H9 (cell line): ENCODE data around the gene TRAPPC2L. TPM values are rescaled to one million over a fixed set of nuclear protein-coding genes. Genes with fewer than 3 reads are reported as not detected.

Experiments used
- DNase-seq: peaks from one replicate; pipeline ENCODE4 v3.0.0-alpha.2; 2017
- H2AFZ ChIP-seq: one replicate; pipeline ENCODE4 v1.6.1; 2013; ENCODE audit warnings: mild to moderate bottlenecking, low read length, control low read depth, moderate library complexity
- H2AK5ac ChIP-seq: 2 replicates; pipeline ENCODE4 v1.6.1; 2013; ENCODE audit warnings: low read length, control low read depth, mixed read lengths; ENCODE audit not compliant: insufficient read length
- H2BK120ac ChIP-seq: one replicate; pipeline ENCODE4 v1.6.1; 2013; ENCODE audit warnings: low read depth, mild to moderate bottlenecking, low read length, control low read depth, inconsistent platforms; ENCODE audit not compliant: poor library complexity, severe bottlenecking
- H2BK12ac ChIP-seq: 2 replicates; pipeline ENCODE4 v1.6.1; 2013; ENCODE audit warnings: low read length, control low read depth, mixed read lengths, low read depth; ENCODE audit not compliant: insufficient read length
- H2BK15ac ChIP-seq: 2 replicates; pipeline ENCODE4 v1.6.1; 2013; ENCODE audit warnings: low read depth, low read length, control low read depth
- H2BK20ac ChIP-seq: one replicate; pipeline ENCODE4 v1.6.1; 2013; ENCODE audit warnings: low read depth, mild to moderate bottlenecking, low read length, control low read depth, inconsistent platforms; ENCODE audit not compliant: poor library complexity, severe bottlenecking
- H2BK5ac ChIP-seq: 2 replicates; pipeline ENCODE4 v1.6.1; 2013; ENCODE audit warnings: low read length, control low read depth, mixed read lengths; ENCODE audit not compliant: insufficient read length
- H3K14ac ChIP-seq: 2 replicates; pipeline ENCODE4 v1.6.1; 2013; ENCODE audit warnings: low read length, control low read depth; ENCODE audit not compliant: insufficient read depth
- H3K18ac ChIP-seq: 2 replicates; pipeline ENCODE4 v1.6.1; 2013; ENCODE audit warnings: low read depth, mild to moderate bottlenecking, mixed read lengths, low read length, control low read depth; ENCODE audit not compliant: insufficient read length
- H3K23ac ChIP-seq: 2 replicates; pipeline ENCODE4 v1.6.1; 2013; ENCODE audit warnings: low read length, control low read depth, mixed read lengths, low read depth; ENCODE audit not compliant: insufficient read length
- H3K23me2 ChIP-seq: 2 replicates; pipeline ENCODE4 v1.6.1; 2013; ENCODE audit warnings: low read depth, mild to moderate bottlenecking, mixed read lengths, low read length, control low read depth; ENCODE audit not compliant: insufficient read length, poor library complexity, severe bottlenecking
- H3K27ac ChIP-seq: 2 replicates; pipeline ENCODE4 v1.5.1; 2013; ENCODE audit warnings: low read length, control low read depth, mixed read lengths, low read depth; ENCODE audit not compliant: insufficient read length
- H3K27me3 ChIP-seq: 2 replicates; pipeline ENCODE4 v1.6.1; 2013; ENCODE audit warnings: low read length, control low read depth, inconsistent platforms; ENCODE audit not compliant: insufficient read depth
- H3K4ac ChIP-seq: 2 replicates; pipeline ENCODE4 v1.6.1; 2013; ENCODE audit warnings: low read depth, mild to moderate bottlenecking, control low read depth, inconsistent platforms, low read length, moderate library complexity
- H3K4me1 ChIP-seq: 2 replicates; pipeline ENCODE4 v1.6.1; 2013; ENCODE audit warnings: low read length, control low read depth, inconsistent platforms; ENCODE audit not compliant: insufficient read depth
- H3K4me2 ChIP-seq: 2 replicates; pipeline ENCODE4 v1.6.1; 2013; ENCODE audit warnings: low read length, control low read depth, mixed read lengths; ENCODE audit not compliant: insufficient read length, insufficient read depth
- H3K56ac ChIP-seq: 2 replicates; pipeline ENCODE4 v1.6.1; 2013; ENCODE audit warnings: low read depth, mild to moderate bottlenecking, mixed read lengths, low read length, control low read depth; ENCODE audit not compliant: insufficient read length
- H3K79me1 ChIP-seq: 2 replicates; pipeline ENCODE4 v1.6.1; 2013; ENCODE audit warnings: low read depth, mild to moderate bottlenecking, moderate library complexity, low read length, control low read depth, inconsistent platforms; ENCODE audit not compliant: insufficient read depth, poor library complexity, severe bottlenecking
- H3K79me2 ChIP-seq: 2 replicates; pipeline ENCODE4 v1.6.1; 2013; ENCODE audit warnings: low read length, control low read depth, inconsistent platforms; ENCODE audit not compliant: insufficient read depth
- H3K9ac ChIP-seq: 2 replicates; pipeline ENCODE4 v1.6.1; 2013; ENCODE audit warnings: low read length, control low read depth, mixed read lengths; ENCODE audit not compliant: insufficient read length; ENCODE audit errors: extremely low read depth
- H3K9me3 ChIP-seq: one replicate; pipeline ENCODE4 v1.6.1; 2013; ENCODE audit warnings: low read depth, low read length, inconsistent platforms; ENCODE audit not compliant: control insufficient read depth
- H3T11ph ChIP-seq: one replicate; pipeline ENCODE4 v1.6.1; 2013; ENCODE audit warnings: mild to moderate bottlenecking, low read length, control low read depth, inconsistent platforms
- H4K20me1 ChIP-seq: one replicate; pipeline ENCODE4 v1.6.1; 2013; ENCODE audit not compliant: control insufficient read depth, insufficient read length, insufficient read depth
- H4K5ac ChIP-seq: 2 replicates; pipeline ENCODE4 v1.6.1; 2013; ENCODE audit warnings: low read depth, mild to moderate bottlenecking, mixed read lengths, low read length, control low read depth; ENCODE audit not compliant: insufficient read length
- H4K8ac ChIP-seq: replicated peaks from 2 replicates; pipeline ENCODE4 v1.6.1; 2013; ENCODE audit warnings: low read length, control low read depth, mixed read lengths, low read depth; ENCODE audit not compliant: insufficient read length
- H4K91ac ChIP-seq: 2 replicates; pipeline ENCODE4 v1.6.1; 2013; ENCODE audit warnings: low read depth, mild to moderate bottlenecking, moderate library complexity, mixed read lengths, low read length, control low read depth; ENCODE audit not compliant: insufficient read length
- H3K27ac Mint-ChIP-seq, 3 experiments: 2 replicates in 2 of 3; 3 replicates in 1 of 3; pipeline ENCODE4 v1.8.0; 2020 to 2021; ENCODE audit warnings: mixed read lengths in 3 of 3, mild to moderate bottlenecking in 1 of 3, moderate library complexity in 1 of 3
- H3K27me3 Mint-ChIP-seq: 2 replicates; pipeline ENCODE4 v1.8.0; 2021; ENCODE audit warnings: low read depth, mild to moderate bottlenecking, moderate library complexity, mixed read lengths
- H3K36me3 Mint-ChIP-seq, 3 experiments: 2 replicates in 2 of 3; 3 replicates in 1 of 3; pipeline ENCODE4 v1.8.0; 2020 to 2021; ENCODE audit warnings: low read depth in 3 of 3, mixed read lengths in 3 of 3; ENCODE audit not compliant: insufficient read depth in 1 of 3
- H3K4me1 Mint-ChIP-seq, 2 experiments: 2 replicates each; pipeline ENCODE4 v1.8.0; 2020; ENCODE audit warnings: mixed read lengths in 2 of 2
- H3K4me3 Mint-ChIP-seq, 2 experiments: 2 replicates in 1 of 2; 3 replicates in 1 of 2; pipeline ENCODE4 v1.8.0; 2020 to 2021; ENCODE audit warnings: mild to moderate bottlenecking in 2 of 2, mixed read lengths in 2 of 2, moderate library complexity in 1 of 2
- H3K9me3 Mint-ChIP-seq, 2 experiments: 2 replicates in 1 of 2; 3 replicates in 1 of 2; pipeline ENCODE4 v1.8.0; 2020; ENCODE audit warnings: mild to moderate bottlenecking in 2 of 2, mixed read lengths in 2 of 2, moderate library complexity in 1 of 2
- WGBS: extraction: QIAGEN DNeasy Blood & Tissue Kit; methylation state at CpG from one replicate; pipeline ENCODE4 v1.1.7; 2013; ENCODE audit warnings: missing lambda C conversion rate, low lambda C conversion rate, mixed read lengths; ENCODE audit not compliant: insufficient read length; ENCODE audit errors: extremely low coverage; 5-methylcytosine and 5-hydroxymethylcytosine counted together
- total RNA-seq: library from RNA; stranded (reverse); gene quantifications from 2 replicates; pipeline ENCODE4 v1.2.1, GENCODE V29; 2021
- TF ChIP-seq, protein P1 (sequence below): fragments of 200-600 bp; sonication (generic); conservative IDR thresholded peaks from 3 replicates; pipeline ENCODE4 v1.8.0; 2021; ENCODE audit warnings: antibody characterized with exemption, mild to moderate bottlenecking

TRAPPC2L gene
- total RNA-seq, 1 experiment from 2014 or later = 90.3 TPM

DNA sequence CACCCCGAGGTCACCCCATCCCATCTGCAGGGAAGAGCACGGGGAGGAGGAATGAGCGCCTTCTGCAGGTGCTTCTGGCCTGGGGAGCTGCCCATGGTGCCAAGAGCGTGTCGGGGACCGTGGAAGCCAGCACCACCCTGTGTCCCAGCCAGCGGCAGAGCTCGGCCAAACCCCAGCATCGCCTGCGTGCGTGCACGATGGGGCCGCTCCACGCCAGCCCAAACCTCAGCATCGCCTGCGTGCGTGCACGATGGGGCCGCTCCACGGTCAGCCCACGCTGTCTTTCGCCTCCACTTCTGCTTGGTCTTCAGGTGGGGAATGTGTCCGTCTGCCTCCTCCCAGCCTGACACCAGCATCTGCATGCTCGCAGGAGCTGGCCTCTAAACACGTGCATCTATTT, 14.1 kb upstream of the TRAPPC2L start:
- Histone ChIP-seq H4K91ac (no peak overlapping the region), H3K9ac (no peak overlapping the region), H3K9me3 (no peaks in the 10 kb centered on the region), H4K5ac (no peak overlapping the region), H3K14ac (no peak overlapping the region), H4K8ac (no peak overlapping the region), H2BK5ac (no peak overlapping the region), H2BK120ac (no peak overlapping the region), H3K4me1 (no peaks in the 10 kb centered on the region), H3K23ac (no peak overlapping the region), H2BK12ac (no peak overlapping the region), H3K27ac (no peak overlapping the region), H4K20me1 (no peaks in the 10 kb centered on the region), H3K18ac (no peak overlapping the region), H3K79me1 (no peaks in the 10 kb centered on the region), H2BK20ac (no peak overlapping the region), H3K23me2 (no peaks in the 10 kb centered on the region), H3T11ph (no peak overlapping the region), H2BK15ac (no peak overlapping the region), H3K4me2 (no peak overlapping the region), H2AK5ac (no peak overlapping the region), H2AFZ (no peak overlapping the region), H3K27me3 (no peaks in the 10 kb centered on the region), H3K79me2 (no peaks in the 10 kb centered on the region), H3K56ac (no peak overlapping the region), H3K4ac (no peak overlapping the region)
- no peak overlapping the region for H3K27ac Mint-ChIP-seq
- TF ChIP-seq, protein P1, sequence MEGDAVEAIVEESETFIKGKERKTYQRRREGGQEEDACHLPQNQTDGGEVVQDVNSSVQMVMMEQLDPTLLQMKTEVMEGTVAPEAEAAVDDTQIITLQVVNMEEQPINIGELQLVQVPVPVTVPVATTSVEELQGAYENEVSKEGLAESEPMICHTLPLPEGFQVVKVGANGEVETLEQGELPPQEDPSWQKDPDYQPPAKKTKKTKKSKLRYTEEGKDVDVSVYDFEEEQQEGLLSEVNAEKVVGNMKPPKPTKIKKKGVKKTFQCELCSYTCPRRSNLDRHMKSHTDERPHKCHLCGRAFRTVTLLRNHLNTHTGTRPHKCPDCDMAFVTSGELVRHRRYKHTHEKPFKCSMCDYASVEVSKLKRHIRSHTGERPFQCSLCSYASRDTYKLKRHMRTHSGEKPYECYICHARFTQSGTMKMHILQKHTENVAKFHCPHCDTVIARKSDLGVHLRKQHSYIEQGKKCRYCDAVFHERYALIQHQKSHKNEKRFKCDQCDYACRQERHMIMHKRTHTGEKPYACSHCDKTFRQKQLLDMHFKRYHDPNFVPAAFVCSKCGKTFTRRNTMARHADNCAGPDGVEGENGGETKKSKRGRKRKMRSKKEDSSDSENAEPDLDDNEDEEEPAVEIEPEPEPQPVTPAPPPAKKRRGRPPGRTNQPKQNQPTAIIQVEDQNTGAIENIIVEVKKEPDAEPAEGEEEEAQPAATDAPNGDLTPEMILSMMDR = no peak
- peaks cover 4 to 11% (median 9%) of the 10 kb centered on the region in 3 experiments; a peak in 6 of 7 replicates for H3K36me3 Mint-ChIP-seq
- WGBS = no CpG with 5 or more reads among the region's 25 CpGs
- no peak overlapping the region for H3K4me3 Mint-ChIP-seq
- H3K9me3 Mint-ChIP-seq = no peaks in the 10 kb centered on the region
- H3K27me3 Mint-ChIP-seq = no peaks in the 10 kb centered on the region
- no peak for DNase-seq
- no peaks in the 10 kb centered on the region for H3K4me1 Mint-ChIP-seq
